ENCODE data around the gene IGF2BP2. TPM values are rescaled to one million over a fixed set of nuclear protein-coding genes. Genes with fewer than 3 reads are reported as not detected.

Gene IGF2BP2
- total and polyA plus RNA-seq, 7 donors, result 1.1 to 5.6 (median 2.3) TPM

DNA sequence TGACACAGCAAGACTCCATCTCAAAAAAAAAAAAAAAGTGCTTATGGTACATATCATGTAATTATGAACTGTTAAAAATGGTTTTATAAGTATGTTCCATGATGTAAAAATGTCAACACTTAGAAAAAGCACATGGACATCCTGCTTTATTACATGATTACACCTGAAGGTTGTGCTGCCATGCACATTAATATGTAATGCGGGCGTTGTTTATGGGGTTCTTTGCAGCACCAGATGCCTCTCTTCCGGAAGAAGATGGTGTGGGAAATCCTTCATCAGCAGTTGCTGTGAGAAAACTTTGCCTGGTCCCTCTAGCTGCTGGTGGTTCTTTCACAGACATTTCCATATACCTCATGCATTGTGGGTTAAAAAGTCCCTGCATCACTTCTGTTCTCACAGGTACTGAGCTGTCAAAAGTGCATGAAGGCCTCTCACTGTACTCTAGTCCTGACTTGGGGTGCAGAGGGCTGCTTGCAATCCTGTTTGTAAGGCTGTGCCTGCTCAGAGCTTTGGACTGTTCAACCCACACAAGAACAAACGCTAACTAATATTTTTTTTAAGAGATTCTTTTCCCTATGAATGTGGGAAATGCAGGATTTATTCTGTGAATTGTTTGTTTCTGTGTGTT, 195.2 kb downstream of the IGF2BP2 start:
- intact Hi-C loops (cut with DNase I), result no loop called here
- DNase-seq (no peak), ATAC-seq (no peak)

DNA sequence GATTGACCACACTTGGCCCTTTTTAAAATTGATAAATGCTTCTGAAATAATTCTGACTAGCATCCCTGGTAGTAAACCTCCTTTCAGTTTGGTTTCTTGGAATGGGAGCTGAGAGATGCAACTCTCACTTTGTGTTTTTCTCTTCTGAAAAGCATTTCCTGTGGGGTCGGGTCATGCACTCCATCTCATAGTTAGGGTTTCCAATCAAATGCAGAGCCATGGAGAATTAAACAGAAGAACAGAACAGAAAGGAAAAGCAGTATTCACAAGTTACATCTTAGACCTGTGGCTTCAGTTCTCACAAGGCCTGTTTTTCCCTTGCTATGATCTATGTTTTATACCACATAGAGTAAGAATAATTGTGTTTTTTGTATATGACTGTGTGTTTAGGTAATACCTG, 199.1 kb downstream of the IGF2BP2 start:
- Histone ChIP-seq H3K27me3 (ENCODE audit: insufficient read depth in 3 of 3, low read length in 2 of 3) (no peaks in the 10 kb centered on the region), H3K4me3 (no peak overlapping the region), H3K9me3 (no peaks in the 10 kb centered on the region), H3K27ac (no peak overlapping the region), H3K36me3 (ENCODE audit: insufficient read depth in 1 of 2, low read depth in 1 of 2) (peaks cover 6 to 96% of the 10 kb centered on the region in 2 donors), H3K4me1 (no peaks in the 10 kb centered on the region)
- 81 to 89% (median 89%) methylated on average over 1 of the region's 1 CpG for WGBS, 3 donors
- intact Hi-C loops (cut with DNase I), result no loop called here
- no peak for DNase-seq
- no peak for TF ChIP-seq CTCF (IDR thresholded peaks at IDR 0.05)
- no peak for ATAC-seq

More for the DNA sequence above, 195.2 kb downstream of the IGF2BP2 start:
- no peaks in the 10 kb centered on the region for H3K9me3 ChIP-seq
- H3K4me1 ChIP-seq, result no peaks in the 10 kb centered on the region
- H3K27ac ChIP-seq, result no peak overlapping the region
- H3K27me3 ChIP-seq (ENCODE audit: insufficient read depth in 3 of 3, low read length in 2 of 3), result no peaks in the 10 kb centered on the region
- H3K4me3 ChIP-seq, result no peak overlapping the region
- TF ChIP-seq CTCF (IDR thresholded peaks at IDR 0.05), result no peak
- 82 to 85% (median 83%) methylated on average over 4 of the region's 4 CpGs for WGBS, 3 donors
- H3K36me3 ChIP-seq (ENCODE audit: insufficient read depth in 1 of 2, low read depth in 1 of 2), result peaks cover 6 to 76% of the 10 kb centered on the region in 2 donors

DNA sequence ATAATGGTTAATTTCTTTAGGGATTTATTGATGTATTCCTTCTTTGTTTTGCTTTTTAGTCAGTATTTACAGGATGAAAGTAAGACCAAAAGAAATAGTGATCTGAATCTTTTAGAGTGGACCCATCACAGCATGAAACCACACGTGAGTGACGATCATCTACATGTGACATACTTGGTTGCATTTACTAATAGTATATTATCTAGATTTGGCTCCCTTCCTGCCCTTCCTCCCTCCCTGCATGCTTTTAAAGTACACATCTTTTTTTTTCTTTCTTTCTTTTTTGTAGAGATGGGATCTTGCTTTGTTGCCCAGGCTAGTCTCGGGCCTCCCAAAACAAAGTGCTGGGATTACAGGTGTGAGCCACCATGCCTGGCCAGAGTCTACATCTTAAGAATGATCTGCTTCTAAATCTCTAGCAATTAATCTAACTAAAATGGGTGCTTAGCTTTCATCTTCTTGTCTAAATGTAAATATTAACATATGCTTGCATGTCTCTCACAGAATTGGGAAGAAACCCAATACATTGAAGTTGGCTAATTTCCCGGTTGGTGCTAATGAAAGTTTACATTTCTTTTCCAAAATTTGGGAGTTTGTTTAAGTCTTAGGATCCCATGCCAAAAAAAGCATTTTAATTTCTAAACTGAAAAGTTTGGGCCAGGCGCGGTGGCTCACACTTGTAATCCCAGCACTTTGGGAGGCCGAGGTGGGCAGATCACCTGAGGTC, 200.7 kb downstream of the IGF2BP2 start:
- WGBS, 3 donors, result 96 to 98% (median 96%) methylated on average over 7 of the region's 7 CpGs
- no peaks in the 10 kb centered on the region for H3K4me1 ChIP-seq
- H3K27me3 ChIP-seq (ENCODE audit: insufficient read depth in 3 of 3, low read length in 2 of 3), result no peaks in the 10 kb centered on the region
- DNase-seq (no peak), ATAC-seq (no peak)
- H3K4me3 ChIP-seq, result no peak overlapping the region
- TF ChIP-seq CTCF (IDR thresholded peaks at IDR 0.05), result no peak
- H3K27ac ChIP-seq, result no peak overlapping the region
- H3K9me3 ChIP-seq, result no peaks in the 10 kb centered on the region
- intact Hi-C loops (cut with DNase I), result no loop called here
- H3K36me3 ChIP-seq (ENCODE audit: insufficient read depth in 1 of 2, low read depth in 1 of 2), result peaks cover 6 to 98% of the 10 kb centered on the region in 2 donors

- Histone ChIP-seq H3K27ac (no peak overlapping the region), H3K9me3 (no peaks in the 10 kb centered on the region), H3K4me1 (no peaks in the 10 kb centered on the region), H3K36me3 (ENCODE audit: insufficient read depth in 1 of 2, low read depth in 1 of 2) (peaks cover 0 to 95% of the 10 kb centered on the region in 2 donors), H3K4me3 (no peak overlapping the region), H3K27me3 (ENCODE audit: insufficient read depth in 3 of 3, low read length in 2 of 3) (no peaks in the 10 kb centered on the region)
- no peak for TF ChIP-seq CTCF (IDR thresholded peaks at IDR 0.05)
- DNase-seq (no peak), ATAC-seq (no peak)
- intact Hi-C loops (cut with DNase I), result no loop called here
- WGBS, 3 donors, result 89 to 92% (median 91%) methylated on average over 6 of the region's 6 CpGs
Observed at GRCh38 chr3:185613016-185613415, 211.8 kb downstream of the IGF2BP2 start.
